Measurements from ENCODE around the gene CORIN.
A peak's percentile ranks its signal among the peaks of the same experiment; 100 is the strongest.

The CORIN gene

GRCh38 chr4:47646372-47646771 is 191.5 kb downstream of the CORIN start:
- no peak overlapping the region for H3K4me3 ChIP-seq (ENCODE audit: low read length)
- H3K36me3 ChIP-seq (ENCODE audit: insufficient read depth, low read length), result no peaks in the 10 kb centered on the region
- no peak overlapping the region for H2AFZ ChIP-seq (ENCODE audit: low read depth, low read length)
- H3K9me3 ChIP-seq (ENCODE audit: low read length), result no peaks in the 10 kb centered on the region
- peaks cover 3% of the 10 kb centered on the region for H3K4me1 ChIP-seq (ENCODE audit: insufficient read depth, low read length)
- no peaks in the 10 kb centered on the region for H3K27me3 ChIP-seq (ENCODE audit: insufficient read depth, low read length)

- Histone ChIP-seq H2AFZ (ENCODE audit: low read depth, low read length) (peak overlapping the region; percentile 17), H3K4me1 (ENCODE audit: insufficient read depth, low read length) (peaks cover 3% of the 10 kb centered on the region), H3K36me3 (ENCODE audit: insufficient read depth, low read length) (no peaks in the 10 kb centered on the region), H3K27me3 (ENCODE audit: insufficient read depth, low read length) (no peaks in the 10 kb centered on the region), H3K9me3 (ENCODE audit: low read length) (no peaks in the 10 kb centered on the region), H3K4me3 (ENCODE audit: low read length) (no peak overlapping the region)
These were observed 194.0 kb downstream of the CORIN start for GRCh38 chr4:47643845-47644244.

DNA sequence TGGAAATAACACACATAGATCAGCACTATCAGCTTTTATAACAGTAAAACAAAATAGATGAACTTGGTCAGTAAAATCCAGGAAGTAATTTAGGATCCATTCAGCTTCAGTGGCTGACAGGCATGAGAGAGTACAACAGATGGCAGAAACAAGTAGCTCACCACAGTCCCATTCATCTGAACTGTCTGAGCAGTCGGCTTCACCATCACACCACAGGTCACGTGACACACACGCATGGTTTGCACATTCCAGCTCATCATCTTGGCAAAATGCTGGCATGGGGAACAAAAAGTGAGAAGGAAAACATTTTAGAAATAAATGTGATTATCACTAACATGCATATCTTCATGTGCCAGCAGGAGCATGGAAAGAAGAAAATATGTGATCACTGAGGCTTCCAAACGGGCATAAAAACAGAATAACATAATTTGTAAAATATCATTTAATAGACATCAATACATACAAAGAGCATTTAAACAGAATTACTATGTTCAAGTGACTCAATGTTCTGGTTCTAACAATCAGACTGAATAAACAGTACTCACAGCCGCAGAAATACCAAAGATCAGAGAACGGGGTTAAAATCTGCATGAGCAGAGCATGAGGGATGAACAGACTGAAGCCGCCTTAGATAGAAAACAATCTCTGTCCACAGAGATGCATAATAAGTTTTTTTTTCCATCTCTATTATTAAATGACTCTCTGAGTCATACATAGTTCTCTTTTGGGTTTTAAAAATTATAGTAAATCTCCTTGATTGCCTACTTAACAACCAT is 194.7 kb downstream of the CORIN start:
- H3K4me1 ChIP-seq (ENCODE audit: insufficient read depth, low read length), result peaks cover 3% of the 10 kb centered on the region
- H3K9me3 ChIP-seq (ENCODE audit: low read length), result no peaks in the 10 kb centered on the region
- H3K4me3 ChIP-seq (ENCODE audit: low read length), result no peak overlapping the region
- no peaks in the 10 kb centered on the region for H3K36me3 ChIP-seq (ENCODE audit: insufficient read depth, low read length)
- no peak overlapping the region for H2AFZ ChIP-seq (ENCODE audit: low read depth, low read length)
- no peaks in the 10 kb centered on the region for H3K27me3 ChIP-seq (ENCODE audit: insufficient read depth, low read length)

GRCh38 chr4:47642191-47642830 is 195.6 kb downstream of the CORIN start:
- Histone ChIP-seq H3K9me3 (ENCODE audit: low read length) (no peaks in the 10 kb centered on the region), H2AFZ (ENCODE audit: low read depth, low read length) (no peak overlapping the region), H3K36me3 (ENCODE audit: insufficient read depth, low read length) (no peaks in the 10 kb centered on the region), H3K4me3 (ENCODE audit: low read length) (no peak overlapping the region), H3K4me1 (ENCODE audit: insufficient read depth, low read length) (peaks cover 3% of the 10 kb centered on the region), H3K27me3 (ENCODE audit: insufficient read depth, low read length) (no peaks in the 10 kb centered on the region)

DNA sequence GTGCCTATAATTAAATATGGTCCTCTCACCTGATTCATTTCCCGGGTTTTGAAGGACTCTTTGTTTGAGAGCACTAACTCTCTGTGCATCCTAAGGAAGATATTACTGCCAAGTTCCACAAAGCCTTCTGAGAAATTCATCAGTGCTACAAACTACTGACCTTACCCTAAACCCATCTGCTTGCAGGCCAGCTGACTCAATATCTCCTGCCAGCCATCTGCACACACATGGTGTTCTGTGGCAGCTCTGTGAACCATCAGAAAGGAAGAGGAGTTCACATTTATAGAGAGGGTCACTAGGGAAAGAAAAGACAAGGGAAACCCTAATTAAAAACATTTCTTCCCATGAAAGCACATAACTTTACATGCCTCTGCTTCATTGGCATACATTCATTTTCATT is 196.1 kb downstream of the CORIN start:
- no peak overlapping the region for H3K4me3 ChIP-seq (ENCODE audit: low read length)
- no peaks in the 10 kb centered on the region for H3K9me3 ChIP-seq (ENCODE audit: low read length)
- peaks cover 3% of the 10 kb centered on the region for H3K4me1 ChIP-seq (ENCODE audit: insufficient read depth, low read length)
- H3K36me3 ChIP-seq (ENCODE audit: insufficient read depth, low read length), result no peaks in the 10 kb centered on the region
- no peaks in the 10 kb centered on the region for H3K27me3 ChIP-seq (ENCODE audit: insufficient read depth, low read length)
- H2AFZ ChIP-seq (ENCODE audit: low read depth, low read length), result no peak overlapping the region

DNA sequence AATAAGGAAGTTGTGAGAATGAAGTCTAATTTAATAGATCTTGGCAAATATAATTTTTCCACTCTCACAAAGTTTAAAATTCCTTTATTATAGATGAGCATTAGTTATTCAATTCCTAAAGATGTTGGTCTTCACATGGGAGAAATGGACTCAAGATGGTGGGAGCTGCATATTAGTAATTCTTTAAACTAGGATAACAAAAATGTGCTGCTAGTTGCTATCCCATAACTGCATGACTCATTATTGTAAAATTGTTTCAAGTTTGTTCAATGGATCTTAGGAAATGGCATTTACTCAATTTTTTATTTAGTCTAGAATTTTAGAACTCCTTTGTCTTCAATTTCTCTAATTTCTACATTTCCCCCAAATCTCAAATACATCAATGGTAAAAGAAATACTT is 197.0 kb downstream of the CORIN start:
- H3K36me3 ChIP-seq (ENCODE audit: insufficient read depth, low read length), result no peaks in the 10 kb centered on the region
- H3K27me3 ChIP-seq (ENCODE audit: insufficient read depth, low read length), result no peaks in the 10 kb centered on the region
- no peak overlapping the region for H3K4me3 ChIP-seq (ENCODE audit: low read length)
- no peak overlapping the region for H2AFZ ChIP-seq (ENCODE audit: low read depth, low read length)
- H3K4me1 ChIP-seq (ENCODE audit: insufficient read depth, low read length), result peaks cover 3% of the 10 kb centered on the region
- H3K9me3 ChIP-seq (ENCODE audit: low read length), result no peaks in the 10 kb centered on the region

DNA sequence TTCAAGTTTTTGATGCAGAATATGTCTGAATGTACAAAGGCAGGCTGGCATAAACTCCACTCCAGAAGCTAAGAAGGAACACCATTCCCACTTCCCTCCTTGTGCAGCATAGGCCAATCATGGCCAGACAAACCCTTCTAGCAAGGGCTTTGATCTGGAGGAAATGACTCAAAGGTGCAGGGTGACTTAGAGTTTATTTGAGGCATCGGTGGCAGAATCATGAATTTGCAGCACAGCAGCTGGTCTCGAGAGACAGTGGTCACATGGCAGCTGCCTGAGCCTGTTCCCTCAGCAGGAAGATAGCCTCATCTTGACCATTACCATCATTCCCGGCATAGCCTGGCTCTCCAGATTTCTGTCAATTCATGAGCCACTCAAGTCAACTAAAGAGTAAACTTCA is 198.3 kb downstream of the CORIN start:
- Histone ChIP-seq H3K27me3 (ENCODE audit: insufficient read depth, low read length) (no peaks in the 10 kb centered on the region), H3K4me3 (ENCODE audit: low read length) (no peak overlapping the region), H3K36me3 (ENCODE audit: insufficient read depth, low read length) (no peaks in the 10 kb centered on the region), H3K9me3 (ENCODE audit: low read length) (no peaks in the 10 kb centered on the region), H2AFZ (ENCODE audit: low read depth, low read length) (no peak overlapping the region), H3K4me1 (ENCODE audit: insufficient read depth, low read length) (peaks cover 3% of the 10 kb centered on the region)

DNA sequence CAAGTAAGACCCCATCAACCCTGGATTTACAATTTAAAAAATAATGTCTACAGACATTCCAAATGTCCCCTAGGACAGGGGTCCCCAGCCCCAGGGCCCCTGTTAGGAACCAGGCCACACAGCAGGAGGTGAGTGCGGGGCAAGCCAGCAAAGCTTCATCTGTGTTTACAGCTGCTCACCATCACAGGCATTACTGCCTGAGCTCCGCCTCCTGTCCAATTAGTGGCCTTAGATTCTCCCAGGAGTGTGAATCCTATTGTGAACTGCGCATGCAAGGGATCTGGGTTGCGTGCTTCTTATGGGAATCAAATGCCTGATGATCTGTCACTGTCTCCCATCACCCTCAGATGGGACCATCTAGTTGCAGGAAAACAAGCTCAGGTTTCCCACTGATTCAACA is 206.7 kb downstream of the CORIN start:
- no peaks in the 10 kb centered on the region for H3K27me3 ChIP-seq (ENCODE audit: insufficient read depth, low read length)
- no peaks in the 10 kb centered on the region for H3K36me3 ChIP-seq (ENCODE audit: insufficient read depth, low read length)
- no peaks in the 10 kb centered on the region for H3K4me1 ChIP-seq (ENCODE audit: insufficient read depth, low read length)

GRCh38 chr4:47624031-47624441 is 213.8 kb downstream of the CORIN start:
- Histone ChIP-seq H3K27me3 (ENCODE audit: insufficient read depth, low read length) (no peaks in the 10 kb centered on the region), H3K36me3 (ENCODE audit: insufficient read depth, low read length) (no peaks in the 10 kb centered on the region), H3K9me3 (ENCODE audit: low read length) (no peaks in the 10 kb centered on the region), H3K4me1 (ENCODE audit: insufficient read depth, low read length) (no peaks in the 10 kb centered on the region), H2AFZ (ENCODE audit: low read depth, low read length) (no peak overlapping the region), H3K4me3 (ENCODE audit: low read length) (no peak overlapping the region)

More for the DNA sequence above, 206.7 kb downstream of the CORIN start:
- Histone ChIP-seq H3K9me3 (ENCODE audit: low read length) (no peaks in the 10 kb centered on the region), H2AFZ (ENCODE audit: low read depth, low read length) (no peak overlapping the region), H3K4me3 (ENCODE audit: low read length) (no peak overlapping the region)

DNA sequence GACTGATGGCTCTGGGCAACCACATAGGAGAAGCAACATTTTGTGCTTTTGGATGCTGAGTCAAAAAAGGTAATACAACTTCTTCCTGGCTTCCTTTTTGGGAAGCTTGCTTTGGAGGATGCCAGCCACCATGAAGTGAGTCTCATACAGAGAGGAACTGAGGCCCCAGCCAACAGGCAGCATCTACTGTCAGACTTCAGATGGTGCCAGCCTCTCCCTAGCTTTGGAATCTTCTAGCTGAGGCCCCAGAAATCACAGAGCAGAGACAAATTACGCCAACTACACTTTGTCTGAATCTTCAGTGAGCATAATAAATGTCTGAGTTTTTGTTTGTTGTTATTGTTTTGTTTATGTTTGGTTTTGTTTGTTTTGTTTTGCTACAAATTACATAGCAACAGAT is 216.7 kb downstream of the CORIN start:
- no peaks in the 10 kb centered on the region for H3K27me3 ChIP-seq (ENCODE audit: insufficient read depth, low read length)
- no peak overlapping the region for H2AFZ ChIP-seq (ENCODE audit: low read depth, low read length)
- no peaks in the 10 kb centered on the region for H3K9me3 ChIP-seq (ENCODE audit: low read length)
- no peaks in the 10 kb centered on the region for H3K4me1 ChIP-seq (ENCODE audit: insufficient read depth, low read length)
- no peaks in the 10 kb centered on the region for H3K36me3 ChIP-seq (ENCODE audit: insufficient read depth, low read length)
- no peak overlapping the region for H3K4me3 ChIP-seq (ENCODE audit: low read length)

DNA sequence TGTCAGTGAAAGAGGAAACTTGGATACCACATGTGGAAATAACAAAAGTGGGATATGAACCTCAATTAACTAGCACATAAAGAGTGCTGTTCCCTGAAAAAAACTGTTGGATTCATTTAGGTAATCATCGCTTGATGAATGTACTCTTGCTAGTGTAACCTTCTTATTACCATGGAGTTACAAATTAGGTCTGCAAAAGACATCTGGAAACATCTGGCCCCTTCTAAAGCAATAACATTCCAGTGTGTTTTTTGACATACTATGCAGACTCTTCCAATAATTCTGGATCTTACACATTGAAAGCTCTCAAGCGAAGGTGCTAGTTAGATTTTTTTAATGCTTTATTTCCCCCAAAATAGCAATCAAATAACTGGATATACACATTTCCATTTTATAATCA is 218.2 kb downstream of the CORIN start:
- Histone ChIP-seq H3K9me3 (ENCODE audit: low read length) (no peaks in the 10 kb centered on the region), H3K4me3 (ENCODE audit: low read length) (no peak overlapping the region), H3K27me3 (ENCODE audit: insufficient read depth, low read length) (no peaks in the 10 kb centered on the region), H3K4me1 (ENCODE audit: insufficient read depth, low read length) (no peaks in the 10 kb centered on the region), H3K36me3 (ENCODE audit: insufficient read depth, low read length) (no peaks in the 10 kb centered on the region), H2AFZ (ENCODE audit: low read depth, low read length) (no peak overlapping the region)

- Histone ChIP-seq H3K4me1 (ENCODE audit: insufficient read depth, low read length) (no peaks in the 10 kb centered on the region), H3K9me3 (ENCODE audit: low read length) (no peaks in the 10 kb centered on the region), H3K4me3 (ENCODE audit: low read length) (no peak overlapping the region), H2AFZ (ENCODE audit: low read depth, low read length) (no peak overlapping the region), H3K36me3 (ENCODE audit: insufficient read depth, low read length) (no peaks in the 10 kb centered on the region), H3K27me3 (ENCODE audit: insufficient read depth, low read length) (no peaks in the 10 kb centered on the region)
These were observed 220.3 kb downstream of the CORIN start for GRCh38 chr4:47617607-47618006.

DNA sequence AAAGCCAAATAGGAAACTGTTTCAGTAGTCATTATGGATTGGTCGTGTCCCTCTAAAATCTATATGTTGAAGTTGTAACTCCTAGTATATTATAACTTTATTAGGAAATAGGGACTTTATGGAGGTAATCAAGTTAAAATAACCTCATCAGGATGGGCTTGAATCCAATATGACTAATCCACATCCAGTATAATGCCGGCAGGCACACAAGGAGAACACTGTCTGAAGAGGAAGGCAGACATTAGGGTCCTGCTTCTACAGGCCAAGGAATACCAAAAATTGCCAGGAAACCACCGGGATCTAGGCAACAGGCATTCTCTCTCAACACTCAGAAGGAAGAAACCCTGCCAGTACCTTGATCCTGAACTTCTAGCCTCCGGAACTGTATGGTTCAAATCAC is 222.5 kb downstream of the CORIN start:
- Histone ChIP-seq H3K9me3 (ENCODE audit: low read length) (no peaks in the 10 kb centered on the region), H3K36me3 (ENCODE audit: insufficient read depth, low read length) (no peaks in the 10 kb centered on the region), H2AFZ (ENCODE audit: low read depth, low read length) (no peak overlapping the region), H3K27me3 (ENCODE audit: insufficient read depth, low read length) (no peaks in the 10 kb centered on the region), H3K4me3 (ENCODE audit: low read length) (no peak overlapping the region), H3K4me1 (ENCODE audit: insufficient read depth, low read length) (no peaks in the 10 kb centered on the region)

Measured in neuron (in vitro differentiated cells).